OCI-LY7 (cell line): Measurements from ENCODE around the gene WASHC2C. TPM values are rescaled to one million over a fixed set of nuclear protein-coding genes. Genes with fewer than 3 reads are reported as not detected.
"Not testable (repeated sequence)": the region's sequence is repeated elsewhere in the genome, so short reads cannot be mapped to it uniquely, and the experiment has no call there.

Source experiments
- Bru-seq: library from RNA; stranded (reverse); fragments of 400-500 nt; gene quantifications from one replicate; lab custom pipeline; 2021; lab: Mats Ljungman, UMichigan
- BruChase-seq, 2 experiments: library from RNA; stranded (reverse); fragments of 400-500 nt; gene quantifications; one replicate each; lab custom pipeline; 2021; lab: Mats Ljungman, UMichigan
- BruUV-seq: library from RNA; stranded (reverse); fragments of 400-500 nt; replicated peaks from 2 replicates; lab custom pipeline; 2021; lab: Mats Ljungman, UMichigan
- CTCF ChIA-PET: fragments of 300-600 bp; sonication (Branson Sonifier 250); formaldehyde crosslinking; loops from one replicate; lab custom pipeline; 2022; ENCODE audit warnings: antibody characterized with exemption; ENCODE audit not compliant: unreplicated experiment; lab: Charles Lee
- POLR2A ChIA-PET: fragments of 300-600 bp; sonication (Branson Sonifier 250); formaldehyde crosslinking; loops from one replicate; lab custom pipeline; 2022; ENCODE audit warnings: antibody characterized with exemption; lab: Charles Lee
- DNase-seq: peaks from one replicate; pipeline ENCODE4 v3.0.0-alpha.2; 2015; ENCODE audit warnings: low spot score
- H2AFZ ChIP-seq: fragments of 200-600 bp; sonication (generic), shearing (Covaris generic); 2 replicates; pipeline ENCODE4 v1.6.1; 2014; ENCODE audit warnings: mild to moderate bottlenecking, antibody characterized with exemption, low read length, moderate library complexity
- H3K27ac ChIP-seq: fragments of 200-600 bp; sonication (generic); 2 replicates; pipeline ENCODE4 v1.5.1; 2014; ENCODE audit warnings: mixed run types, low read depth, mild to moderate bottlenecking, moderate library complexity, low read length, inconsistent platforms; ENCODE audit not compliant: poor library complexity, severe bottlenecking
- H3K36me3 ChIP-seq: fragments of 200-600 bp; sonication (generic); 2 replicates; pipeline ENCODE4 v1.6.1; 2014; ENCODE audit warnings: mild to moderate bottlenecking, antibody characterized with exemption, low read length, moderate library complexity, mixed read lengths; ENCODE audit not compliant: insufficient read depth
- H3K4me1 ChIP-seq: fragments of 200-600 bp; sonication (generic); 2 replicates; pipeline ENCODE4 v1.5.1; 2014; ENCODE audit warnings: mild to moderate bottlenecking, low read length; ENCODE audit not compliant: insufficient read depth, poor library complexity, severe bottlenecking
- H3K4me2 ChIP-seq: fragments of 200-600 bp; sonication (generic); 2 replicates; pipeline ENCODE4 v1.6.1; 2014; ENCODE audit warnings: mild to moderate bottlenecking, low read length
- H3K4me3 ChIP-seq: fragments of 200-600 bp; sonication (generic); 2 replicates; pipeline ENCODE4 v1.5.1; 2014; ENCODE audit warnings: mild to moderate bottlenecking, low read depth, low read length; ENCODE audit not compliant: poor library complexity, severe bottlenecking
- H3K79me2 ChIP-seq: fragments of 200-600 bp; sonication (generic); 2 replicates; pipeline ENCODE4 v1.6.1; 2016; ENCODE audit warnings: low read depth, mild to moderate bottlenecking, low read length, moderate library complexity, mixed read lengths; ENCODE audit not compliant: insufficient read depth
- H3K9me2 ChIP-seq: fragments of 200-600 bp; sonication (generic); 2 replicates; pipeline ENCODE4 v1.6.1; 2016; ENCODE audit warnings: mild to moderate bottlenecking, low read length, mixed read lengths; ENCODE audit not compliant: insufficient read depth
- H3K9me3 ChIP-seq: fragments of 200-600 bp; sonication (generic); 2 replicates; pipeline ENCODE4 v1.6.1; 2014; ENCODE audit warnings: mild to moderate bottlenecking, mixed run types, low read length, mixed read lengths
- H4K20me1 ChIP-seq: fragments of 200-600 bp; sonication (generic); 2 replicates; pipeline ENCODE4 v1.6.1; 2014; ENCODE audit warnings: mild to moderate bottlenecking, antibody characterized with exemption, low read length, moderate library complexity, mixed read lengths; ENCODE audit not compliant: insufficient read depth
- intact Hi-C: fragments of 100-400 bp; cut with micrococcal nuclease; formaldehyde crosslinking; loops from one replicate; pipeline ENCODE4 v1.10.0; 2022; ENCODE audit not compliant: unreplicated experiment
- long read RNA-seq: library from polyadenylated mRNA; stranded (forward); transcript quantifications from one replicate; pipeline ENCODE4 v2.0.0, GENCODE V29; 2022
- total RNA-seq, 2 experiments: library from RNA; depleted of rRNA in 1 of 2; stranded (reverse); fragments of >200 nt in 1 of 2; shearing (Covaris generic) in 1 of 2; gene quantifications; 2 replicates each; pipeline ENCODE4 v1.2.3, GENCODE V29; 2014 to 2022

The WASHC2C gene, protein sequence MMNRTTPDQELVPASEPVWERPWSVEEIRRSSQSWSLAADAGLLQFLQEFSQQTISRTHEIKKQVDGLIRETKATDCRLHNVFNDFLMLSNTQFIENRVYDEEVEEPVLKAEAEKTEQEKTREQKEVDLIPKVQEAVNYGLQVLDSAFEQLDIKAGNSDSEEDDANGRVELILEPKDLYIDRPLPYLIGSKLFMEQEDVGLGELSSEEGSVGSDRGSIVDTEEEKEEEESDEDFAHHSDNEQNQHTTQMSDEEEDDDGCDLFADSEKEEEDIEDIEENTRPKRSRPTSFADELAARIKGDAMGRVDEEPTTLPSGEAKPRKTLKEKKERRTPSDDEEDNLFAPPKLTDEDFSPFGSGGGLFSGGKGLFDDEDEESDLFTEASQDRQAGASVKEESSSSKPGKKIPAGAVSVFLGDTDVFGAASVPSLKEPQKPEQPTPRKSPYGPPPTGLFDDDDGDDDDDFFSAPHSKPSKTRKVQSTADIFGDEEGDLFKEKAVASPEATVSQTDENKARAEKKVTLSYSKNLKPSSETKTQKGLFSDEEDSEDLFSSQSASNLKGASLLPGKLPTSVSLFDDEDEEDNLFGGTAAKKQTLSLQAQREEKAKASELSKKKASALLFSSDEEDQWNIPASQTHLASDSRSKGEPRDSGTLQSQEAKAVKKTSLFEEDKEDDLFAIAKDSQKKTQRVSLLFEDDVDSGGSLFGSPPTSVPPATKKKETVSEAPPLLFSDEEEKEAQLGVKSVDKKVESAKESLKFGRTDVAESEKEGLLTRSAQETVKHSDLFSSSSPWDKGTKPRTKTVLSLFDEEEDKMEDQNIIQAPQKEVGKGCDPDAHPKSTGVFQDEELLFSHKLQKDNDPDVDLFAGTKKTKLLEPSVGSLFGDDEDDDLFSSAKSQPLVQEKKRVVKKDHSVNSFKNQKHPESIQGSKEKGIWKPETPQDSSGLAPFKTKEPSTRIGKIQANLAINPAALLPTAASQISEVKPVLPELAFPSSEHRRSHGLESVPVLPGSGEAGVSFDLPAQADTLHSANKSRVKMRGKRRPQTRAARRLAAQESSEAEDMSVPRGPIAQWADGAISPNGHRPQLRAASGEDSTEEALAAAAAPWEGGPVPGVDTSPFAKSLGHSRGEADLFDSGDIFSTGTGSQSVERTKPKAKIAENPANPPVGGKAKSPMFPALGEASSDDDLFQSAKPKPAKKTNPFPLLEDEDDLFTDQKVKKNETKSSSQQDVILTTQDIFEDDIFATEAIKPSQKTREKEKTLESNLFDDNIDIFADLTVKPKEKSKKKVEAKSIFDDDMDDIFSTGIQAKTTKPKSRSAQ (N-terminal part only)
- total RNA-seq (2014; rRNA removed; shearing (Covaris generic)) (20.7 and 21.5 TPM in 2 replicates), total RNA-seq (2022) (34.6 and 35.3 TPM in 2 replicates), Bru-seq, nascent RNA (percentile 71 among the genes with signal in this experiment), BruChase-seq, experiment 1, labeled RNA remaining after a 6-hour chase (percentile 73 among the genes with signal in this experiment), BruChase-seq, experiment 2, labeled RNA remaining after a 2-hour chase (percentile 68 among the genes with signal in this experiment)
- long read RNA-seq, full-length matches to known transcripts, result 35 of 64 reads
- long read RNA-seq, partial matches to known transcripts, result 10 of 64 reads
- long read RNA-seq, other reads (novel, unspliced or antisense), result 19 of 64 reads

DNA sequence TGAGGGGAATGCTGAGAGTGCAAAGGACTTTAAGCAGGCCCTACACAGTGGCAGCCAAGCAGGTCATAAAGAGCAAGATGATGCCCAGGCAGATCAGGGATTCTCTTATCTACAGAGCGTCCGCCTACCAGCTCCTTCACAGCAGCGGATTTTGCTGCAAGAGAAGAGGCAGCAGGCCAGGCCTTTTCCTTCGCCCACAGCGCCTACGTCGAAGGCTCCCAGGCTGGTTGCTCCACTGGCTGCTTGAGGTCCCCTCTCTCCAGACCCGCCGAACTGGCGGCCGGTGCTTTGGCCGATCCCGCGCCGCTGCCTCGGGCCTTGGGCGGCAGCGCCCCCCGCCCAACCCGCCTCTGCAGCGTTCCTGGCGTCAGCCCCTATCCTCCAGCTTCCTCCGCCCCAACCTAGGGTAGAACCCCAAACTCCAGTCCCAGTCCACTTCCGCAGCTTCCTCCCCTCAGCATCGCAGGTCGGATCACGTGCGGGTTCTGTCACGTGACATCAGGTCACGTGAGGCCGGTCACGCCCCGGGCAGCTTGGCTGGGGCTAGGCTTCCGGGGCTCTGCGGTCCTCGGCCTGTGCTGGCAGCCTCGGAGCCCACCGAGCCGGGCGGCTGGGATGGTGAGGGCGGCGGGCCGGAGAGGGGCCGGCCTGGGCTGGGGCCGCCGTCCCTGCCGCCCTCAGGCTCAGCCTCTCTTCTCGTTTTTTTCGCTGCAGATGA, at the start of gene WASHC2C:
WASHC2C (plus strand) TSS at position 564 of the 718 bp plus-strand sequence; CDS start at position 616, 52 bp downstream.
- peak within 1 kb of the TSS; percentile 34; the same call in 1 of the 2 replicates for H2AFZ ChIP-seq
- H3K4me1 ChIP-seq, H3K27ac ChIP-seq, H3K9me2 ChIP-seq, CTCF ChIA-PET, H3K79me2 ChIP-seq, H3K36me3 ChIP-seq, H3K9me3 ChIP-seq, H4K20me1 ChIP-seq, POLR2A ChIA-PET: not testable (repeated sequence)
- TSS peak; percentile 88 for BruUV-seq
- intact Hi-C loops, result loop anchor here (10.0 kb wide), 2 partner anchors 52 to 262 kb away; partner anchors contain the start of gene ZFAND4
- H3K4me3 ChIP-seq, result peak within 1 kb of the TSS; percentile 75
- H3K4me2 ChIP-seq, result peak within 1 kb of the TSS; percentile 70
- peak; percentile 87 for DNase-seq

DNA sequence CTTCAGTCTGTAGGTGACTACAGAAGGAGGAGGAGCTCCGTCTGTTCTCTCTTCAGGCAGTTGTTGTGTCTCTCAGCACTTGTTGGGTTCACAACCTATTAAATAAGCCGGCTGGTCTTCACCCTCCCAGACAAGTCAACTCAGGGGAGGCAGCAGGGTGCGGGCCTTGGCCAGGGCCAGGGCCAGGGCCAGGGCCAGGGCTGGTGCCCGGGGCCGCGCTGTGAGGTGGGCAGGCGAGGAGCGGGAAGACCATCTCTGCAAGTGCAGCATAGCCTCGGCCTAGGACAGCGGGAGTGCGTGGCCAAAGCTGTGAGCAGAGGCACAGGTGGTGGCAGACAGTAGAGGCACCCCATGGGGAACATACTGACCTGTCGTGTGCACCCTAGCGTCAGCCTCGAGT, 48.6 kb upstream of the WASHC2C start:
- H3K9me2 ChIP-seq, H3K4me2 ChIP-seq, CTCF ChIA-PET, H3K79me2 ChIP-seq, H4K20me1 ChIP-seq, H3K36me3 ChIP-seq, DNase-seq, H3K4me1 ChIP-seq, H3K27ac ChIP-seq, H2AFZ ChIP-seq, H3K4me3 ChIP-seq, H3K9me3 ChIP-seq, BruUV-seq, POLR2A ChIA-PET: not testable (repeated sequence)
- intact Hi-C loops, result loop anchor here (10.0 kb wide), 2 partner anchors 46 to 674 kb away; partner anchors contain the start of genes WASHC2C and ZNF22

DNA sequence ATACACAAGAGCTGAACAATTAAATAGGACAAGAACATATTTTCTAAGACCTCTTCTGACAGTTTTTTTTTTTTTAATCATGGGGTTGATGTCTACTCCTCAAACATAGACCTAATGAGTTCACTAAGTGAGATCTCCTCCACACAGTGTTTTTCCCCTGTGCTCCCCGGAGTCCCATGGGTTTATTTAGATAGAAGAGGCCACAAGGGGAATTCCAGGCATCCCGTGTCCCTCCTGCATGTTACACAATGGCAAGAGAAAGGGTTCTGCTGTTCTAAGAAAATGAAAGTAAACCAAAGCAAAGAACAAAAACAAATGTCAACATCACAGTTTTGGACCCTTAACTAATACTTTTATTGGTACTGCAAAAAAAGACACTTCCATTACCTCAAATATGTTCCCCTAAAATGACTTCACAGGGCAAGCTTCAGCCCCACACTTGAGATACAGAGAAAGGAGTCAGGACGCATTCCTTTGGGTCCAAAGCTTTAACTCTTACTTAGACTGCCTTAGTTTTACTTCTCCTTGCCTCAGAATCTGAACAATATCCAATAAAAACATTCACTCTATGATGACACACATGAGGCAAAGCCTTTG, 16.8 kb upstream of the WASHC2C start:
- CTCF ChIA-PET, DNase-seq, intact Hi-C loops, H3K27ac ChIP-seq, H3K4me3 ChIP-seq, H4K20me1 ChIP-seq, H3K36me3 ChIP-seq, H3K9me2 ChIP-seq, H3K4me1 ChIP-seq, H3K9me3 ChIP-seq, BruUV-seq, H3K79me2 ChIP-seq, H2AFZ ChIP-seq, H3K4me2 ChIP-seq: not testable (repeated sequence)
- POLR2A ChIA-PET, result interaction anchor here (0.8 kb wide), 1 partner anchor 196 kb away, joined by 3 read pairs; no protein-coding TSS in a partner anchor

DNA sequence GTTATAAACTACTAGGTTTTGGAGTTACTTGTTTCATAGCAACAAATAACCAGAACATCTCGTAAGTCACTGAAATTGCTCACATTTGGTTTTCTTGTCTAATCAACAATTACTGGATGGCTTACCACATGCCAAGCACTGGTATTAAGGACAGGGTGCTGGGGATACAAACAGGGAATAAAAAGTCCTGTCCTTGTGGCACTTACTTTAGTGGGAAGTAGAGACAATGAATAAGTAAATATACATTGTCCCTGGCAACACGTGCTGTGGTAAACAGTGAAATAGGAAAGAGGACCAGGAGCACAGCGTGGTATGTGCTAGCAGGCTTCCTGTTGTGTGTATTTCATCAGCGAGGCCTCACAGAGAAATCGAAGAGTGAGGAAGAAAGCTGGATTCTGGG, 15.8 kb upstream of the WASHC2C start:
- H3K4me1 ChIP-seq, DNase-seq, H3K36me3 ChIP-seq, H4K20me1 ChIP-seq, H3K4me3 ChIP-seq, H3K4me2 ChIP-seq, H2AFZ ChIP-seq, H3K27ac ChIP-seq, H3K9me3 ChIP-seq, BruUV-seq, H3K79me2 ChIP-seq, intact Hi-C loops, POLR2A ChIA-PET, CTCF ChIA-PET, H3K9me2 ChIP-seq: not testable (repeated sequence)

DNA sequence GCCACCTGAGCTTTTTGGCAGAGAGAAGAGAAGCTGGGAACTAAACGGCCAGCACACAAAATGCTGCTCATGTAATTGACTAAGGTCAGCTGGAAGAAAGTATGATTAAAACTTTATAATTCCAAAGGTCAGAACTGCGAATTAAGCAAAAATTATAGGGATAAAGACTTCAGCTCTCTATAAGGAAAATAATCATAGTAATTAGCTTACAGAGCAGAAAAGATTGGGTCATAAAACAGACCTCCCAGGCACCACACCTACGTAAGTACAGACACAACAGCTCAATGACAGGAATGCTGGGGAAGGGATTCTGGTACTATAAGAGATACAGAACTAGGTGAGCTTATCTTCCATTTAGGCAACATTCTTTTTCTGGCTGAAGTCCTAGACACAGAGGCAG, 10.0 kb upstream of the WASHC2C start:
- BruUV-seq, CTCF ChIA-PET, POLR2A ChIA-PET, DNase-seq, H2AFZ ChIP-seq, H3K4me3 ChIP-seq, H4K20me1 ChIP-seq, H3K4me2 ChIP-seq, H3K36me3 ChIP-seq, H3K9me2 ChIP-seq, H3K27ac ChIP-seq, H3K4me1 ChIP-seq, H3K9me3 ChIP-seq, intact Hi-C loops, H3K79me2 ChIP-seq: not testable (repeated sequence)
